B cell (primary cell): ENCODE results near the gene BAIAP2L1. TPM values are rescaled to one million over a fixed set of nuclear protein-coding genes. Genes with fewer than 3 reads are reported as not detected.

Source experiments
- ATAC-seq: fragments of 200-7000 bp; cut with Tn5 transposase; one replicate; pipeline ENCODE4 v1.10.0; 2021; ENCODE audit warnings: low read depth, mild to moderate bottlenecking, moderate number of reproducible peaks, moderate library complexity
- CTCF ChIA-PET: fragments of 350-600 bp; sonication (Branson Sonifier 250); formaldehyde crosslinking; loops from one replicate; lab custom pipeline; 2021; ENCODE audit warnings: antibody characterized with exemption, inconsistent platforms; lab: Charles Lee
- POLR2A ChIA-PET: fragments of 350-600 bp; sonication (Branson Sonifier 250); formaldehyde crosslinking; loops from one replicate; lab custom pipeline; 2021; ENCODE audit warnings: antibody characterized with exemption; lab: Charles Lee
- DNase-seq: peaks from one replicate; pipeline ENCODE4 v3.0.0; 2013
- H2AFZ ChIP-seq: 2 replicates; pipeline ENCODE4 v1.6.1; 2012; ENCODE audit warnings: mild to moderate bottlenecking, low read depth, low read length; ENCODE audit not compliant: insufficient read depth, poor library complexity, severe bottlenecking
- H3K27ac ChIP-seq, 2 donors: 1 replicate in 1 of 2; 2 replicates in 1 of 2; pipeline ENCODE4 v1.5.1; 2012 to 2013; ENCODE audit warnings: low read length in 2 of 2, mild to moderate bottlenecking in 2 of 2, moderate library complexity in 1 of 2
- H3K27me3 ChIP-seq, 4 experiments: fragments of 200-600 bp in 1 of 4; sonication (generic) in 1 of 4; replicated peaks in 1 of 4; 1 replicate in 2 of 4; 2 replicates in 2 of 4; pipeline versions ENCODE4 v1.6.1 to v1.7.0; 2013 to 2016; ENCODE audit warnings: low read length in 3 of 4, mild to moderate bottlenecking in 2 of 4, mixed read lengths in 1 of 4, moderate library complexity in 1 of 4; ENCODE audit not compliant: insufficient read depth in 4 of 4, control insufficient read depth in 3 of 4; ENCODE audit errors: control extremely low read depth in 1 of 4
- H3K36me3 ChIP-seq, 2 experiments: replicated peaks in 1 of 2; 1 replicate in 1 of 2; 2 replicates in 1 of 2; pipeline versions ENCODE4 v1.6.1 to v1.7.1; 2013; ENCODE audit warnings: low read length in 1 of 2; ENCODE audit not compliant: insufficient read depth in 2 of 2, control insufficient read depth in 1 of 2; ENCODE audit errors: control extremely low read depth in 1 of 2, extremely low read depth in 1 of 2
- H3K4me1 ChIP-seq, 2 donors: fragments of 200-600 bp in 1 of 2; sonication (generic) in 1 of 2; 1 replicate in 1 of 2; 2 replicates in 1 of 2; pipeline versions ENCODE4 v1.5.1 to v1.6.1; 2013 to 2017; ENCODE audit warnings: low read length in 2 of 2; ENCODE audit not compliant: control insufficient read depth in 2 of 2, insufficient read depth in 2 of 2
- H3K4me2 ChIP-seq: replicated peaks from 2 replicates; pipeline ENCODE3; 2012; ENCODE audit warnings: mild to moderate bottlenecking, low read depth, low read length; ENCODE audit not compliant: poor library complexity, severe bottlenecking
- H3K4me3 ChIP-seq, 5 experiments: fragments of 200-600 bp in 1 of 5; sonication (generic) in 1 of 5; 1 replicate in 3 of 5; 2 replicates in 2 of 5; pipeline versions ENCODE4 v1.5.1 to v1.7.0; 2011 to 2016; ENCODE audit warnings: low read length in 4 of 5, mild to moderate bottlenecking in 4 of 5, low read depth in 2 of 5, control low read depth in 1 of 5, moderate library complexity in 1 of 5; ENCODE audit not compliant: insufficient read depth in 1 of 5; ENCODE audit errors: control extremely low read depth in 1 of 5, extremely low read depth in 1 of 5
- H3K79me2 ChIP-seq: fragments of 200-600 bp; sonication (generic); one replicate; pipeline ENCODE4 v1.6.0; 2016; ENCODE audit warnings: low read length; ENCODE audit not compliant: control insufficient read depth, insufficient read depth
- H3K9ac ChIP-seq: fragments of 200-600 bp; sonication (generic); 2 replicates; pipeline ENCODE4 v1.6.1; 2017; ENCODE audit warnings: mild to moderate bottlenecking, low read length, moderate library complexity
- H3K9me3 ChIP-seq, 3 donors: one replicate each; pipeline versions ENCODE4 v1.6.1 to v1.7.1; 2013; ENCODE audit warnings: low read length in 2 of 3; ENCODE audit not compliant: control insufficient read depth in 2 of 3, insufficient read depth in 1 of 3; ENCODE audit errors: control extremely low read depth in 1 of 3
- H4K20me1 ChIP-seq: 2 replicates; pipeline ENCODE4 v1.6.0; 2012; ENCODE audit warnings: mild to moderate bottlenecking, low read length; ENCODE audit not compliant: insufficient read depth, control insufficient read depth, poor library complexity, severe bottlenecking
- H3K27ac Mint-ChIP-seq: one replicate; pipeline ENCODE4 v1.8.0; 2021; ENCODE audit warnings: mixed read lengths
- H3K27me3 Mint-ChIP-seq: one replicate; pipeline ENCODE4 v1.8.0; 2021; ENCODE audit warnings: mixed read lengths
- H3K4me1 Mint-ChIP-seq: one replicate; pipeline ENCODE4 v1.8.0; 2021; ENCODE audit warnings: mixed read lengths
- H3K4me3 Mint-ChIP-seq: one replicate; pipeline ENCODE4 v1.8.0; 2021; ENCODE audit warnings: mixed read lengths
- H3K9me3 Mint-ChIP-seq: one replicate; pipeline ENCODE4 v1.8.0; 2022; ENCODE audit warnings: mixed read lengths; ENCODE audit not compliant: insufficient read depth
- CTCF ChIP-seq: fragments of 200-600 bp; IDR thresholded peaks from one replicate; pipeline ENCODE4 v1.8.0; 2022; ENCODE audit warnings: antibody characterized with exemption, mild to moderate bottlenecking
- EZH2 ChIP-seq: IDR thresholded peaks from 2 replicates; pipeline ENCODE4 v1.6.1; 2012; ENCODE audit warnings: borderline replicate concordance, low read depth, mild to moderate bottlenecking, moderate library complexity, low read length; ENCODE audit not compliant: insufficient read depth, poor library complexity, severe bottlenecking
- WGBS: methylation state at CpG from one replicate; pipeline ENCODE4 v1.1.5; 2013; ENCODE audit warnings: missing lambda C conversion rate; ENCODE audit not compliant: insufficient coverage; 5-methylcytosine and 5-hydroxymethylcytosine counted together
- intact Hi-C: fragments of 100-400 bp; cut with micrococcal nuclease; formaldehyde crosslinking; loops from one replicate; pipeline ENCODE4 v1.10.0; 2022
- polyA plus RNA-seq: library from polyadenylated mRNA; depleted of rRNA; stranded (reverse); fragments of >200 nt; gene quantifications from 2 replicates; pipeline ENCODE4 v1.2.3, GENCODE V29; 2012
- total RNA-seq, 2 donors: library from RNA; stranded (reverse); fragments of 120-200 nt in 1 of 2; gene quantifications; 1 replicate in 1 of 2; 2 replicates in 1 of 2; pipeline versions ENCODE4 v1.2.3 to v1.2.4, GENCODE V29; 2013 to 2022

Gene BAIAP2L1
- total and polyA plus RNA-seq, 2 donors (not counting 1 experiment from before 2014, with no cell fraction given), result 1.5 to 3.7 TPM

DNA sequence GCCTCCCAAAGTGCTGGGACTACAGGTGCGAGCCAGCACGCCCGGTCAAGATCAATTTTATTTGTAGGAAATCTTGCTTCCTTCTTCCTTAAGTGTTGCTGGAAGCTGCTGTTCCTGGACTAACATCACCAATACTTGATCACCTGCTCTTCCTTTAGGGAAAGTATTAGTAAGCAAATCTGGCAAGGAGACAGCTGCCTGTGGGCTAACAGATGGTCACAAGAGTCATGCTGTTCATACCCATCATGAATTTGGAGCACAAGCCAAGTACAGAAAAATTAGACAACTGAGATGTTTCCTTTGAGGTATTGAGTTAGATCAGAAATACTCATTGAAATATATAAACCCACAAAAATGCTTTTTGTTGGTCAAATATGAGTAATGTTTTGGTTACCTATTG is 27.9 kb downstream of the BAIAP2L1 start:
- ChIA-PET POLR2A (interaction anchor here (0.6 kb wide), 1 partner anchor 19 kb away, joined by 9 read pairs; no protein-coding TSS in a partner anchor), CTCF (no interaction called here)
- Histone ChIP-seq H3K9me3 (no peaks in the 10 kb centered on the region), H4K20me1 (no peaks in the 10 kb centered on the region), H3K27me3 (no peaks in the 10 kb centered on the region), H3K79me2 (no peaks in the 10 kb centered on the region), H2AFZ (no peak overlapping the region), H3K27ac (no peak overlapping the region), H3K36me3 (no peaks in the 10 kb centered on the region), H3K4me3 (no peak overlapping the region), H3K4me2 (no peak overlapping the region), H3K9ac (no peak overlapping the region), H3K4me1 (no peaks in the 10 kb centered on the region)
- H3K9me3 Mint-ChIP-seq, result no peaks in the 10 kb centered on the region
- no peak for TF ChIP-seq EZH2
- no peak for TF ChIP-seq CTCF
- H3K27me3 Mint-ChIP-seq, result no peaks in the 10 kb centered on the region
- WGBS, result no CpG with 5 or more reads among the region's 3 CpGs
- DNase-seq, result no peak
- H3K4me1 Mint-ChIP-seq, result no peaks in the 10 kb centered on the region
- intact Hi-C loops, result no loop called here
- no peak for ATAC-seq
- no peak overlapping the region for H3K27ac Mint-ChIP-seq
- H3K4me3 Mint-ChIP-seq, result no peak overlapping the region

DNA sequence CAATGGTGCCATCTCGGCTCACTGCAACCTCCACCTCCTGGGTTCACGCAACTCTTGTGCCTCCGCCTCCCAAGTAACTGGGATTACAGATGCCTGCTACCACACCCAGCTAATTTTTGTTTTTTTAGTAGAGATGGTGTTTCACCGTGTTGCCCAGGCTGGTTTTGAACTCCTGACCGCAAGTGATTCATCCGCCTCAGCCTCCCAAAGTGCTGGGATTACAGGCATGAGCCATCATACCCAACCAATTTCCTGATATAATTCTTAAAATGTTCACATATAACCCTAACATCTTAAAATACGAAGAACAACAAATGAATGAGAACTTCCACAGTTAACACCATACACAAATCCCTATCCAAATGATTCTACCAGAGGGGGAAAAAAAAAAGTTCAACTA is 31.2 kb downstream of the BAIAP2L1 start:
- ChIA-PET POLR2A (no interaction called here), CTCF (interaction anchor here (0.6 to 1.6 kb wide), 2 partner anchors 75 to 995 kb away, joined by 3 to 4 read pairs; no protein-coding TSS in a partner anchor)
- H2AFZ ChIP-seq, result no peak overlapping the region
- no peaks in the 10 kb centered on the region for H3K27me3 ChIP-seq
- intact Hi-C loops, result no loop called here
- no peak overlapping the region for H3K4me3 Mint-ChIP-seq
- H3K4me1 Mint-ChIP-seq, result no peaks in the 10 kb centered on the region
- no peaks in the 10 kb centered on the region for H3K79me2 ChIP-seq
- no peak for TF ChIP-seq EZH2
- no peak for TF ChIP-seq CTCF
- H3K27me3 Mint-ChIP-seq, result peaks cover 9% of the 10 kb centered on the region
- no peak for DNase-seq
- no peak overlapping the region for H3K9ac ChIP-seq
- no peaks in the 10 kb centered on the region for H3K4me1 ChIP-seq
- no peaks in the 10 kb centered on the region for H3K36me3 ChIP-seq
- no peak overlapping the region for H3K27ac Mint-ChIP-seq
- no peak overlapping the region for H3K4me3 ChIP-seq
- no peaks in the 10 kb centered on the region for H3K9me3 ChIP-seq
- no peak for ATAC-seq
- H3K9me3 Mint-ChIP-seq, result no peaks in the 10 kb centered on the region
- 100% methylated on average over 1 of the region's 7 CpGs for WGBS
- H3K4me2 ChIP-seq, result no peak overlapping the region
- H4K20me1 ChIP-seq, result no peaks in the 10 kb centered on the region
- no peak overlapping the region for H3K27ac ChIP-seq
